ENCODE results near the gene YTHDF1.

- no peak for TF ChIP-seq CTCF (conservative IDR thresholded peaks at IDR 0.05)
- no peak for TF ChIP-seq EZH2 (IDR thresholded peaks at IDR 0.05; ENCODE audit: low read depth)
These were observed 26.8 kb upstream of the YTHDF1 start for GRCh38 chr20:63242736-63243135.
